Stimulated activated CD4-positive, alpha-beta T cell treated with anti-CD3 and anti-CD28 coated beads, Interleukin-2, amount 100 ng/mL, for 48 hours (primary cell): ENCODE results near the gene ETFRF1.

Experiments used
- DNase-seq, 2 donors: peaks; one replicate each; pipeline ENCODE4 v3.0.0-alpha.2; 2020

Gene ETFRF1

GRCh38 chr12:25195056-25195971 is at the start of gene ETFRF1, which contains the start of gene DNAI7:
Gene ETFRF1 (plus strand): TSS chr12:25195237. CDS start chr12:25203957, 8,720 bp downstream.
Gene DNAI7 (minus strand): TSS chr12:25195160. CDS start chr12:25195078, 82 bp downstream.
- DNase-seq = peak; percentile 95

GRCh38 chr12:25146686-25147085 is 48.4 kb upstream of the ETFRF1 start:
- no peak for DNase-seq

- no peak for DNase-seq
Measured at GRCh38 chr12:25151476-25151875, 43.6 kb upstream of the ETFRF1 start.

- no peak for DNase-seq
Measured at GRCh38 chr12:25152055-25152454, 43.0 kb upstream of the ETFRF1 start.

- DNase-seq = no peak
Measured at GRCh38 chr12:25155022-25155576, 39.9 kb upstream of the ETFRF1 start.

GRCh38 chr12:25156061-25156460 is 39.0 kb upstream of the ETFRF1 start:
- no peak for DNase-seq

- DNase-seq = no peak
Measured at GRCh38 chr12:25162866-25163265, 32.2 kb upstream of the ETFRF1 start.

GRCh38 chr12:25182765-25183164 is 12.3 kb upstream of the ETFRF1 start:
- DNase-seq = no peak

- no peak for DNase-seq
Measured at GRCh38 chr12:25184132-25184531, 10.9 kb upstream of the ETFRF1 start.

GRCh38 chr12:25186038-25186787 is 8.8 kb upstream of the ETFRF1 start:
- DNase-seq = no peak

- DNase-seq = no peak
Measured at GRCh38 chr12:25186788-25187402, 8.1 kb upstream of the ETFRF1 start.

- no peak for DNase-seq
Measured at GRCh38 chr12:25187781-25188180, 7.3 kb upstream of the ETFRF1 start.

- no peak for DNase-seq
Measured at GRCh38 chr12:25189656-25190055, 5.4 kb upstream of the ETFRF1 start.

GRCh38 chr12:25190793-25191192 is 4.2 kb upstream of the ETFRF1 start:
- DNase-seq = no peak

- DNase-seq = no peak
Measured at GRCh38 chr12:25194214-25194613, 823 bp upstream of the ETFRF1 start.

GRCh38 chr12:25194722-25195055 is 348 bp upstream of the ETFRF1 start:
- no peak for DNase-seq

- DNase-seq = no peak
Measured at GRCh38 chr12:25197608-25198007, 2.6 kb downstream of the ETFRF1 start.

- DNase-seq = no peak
Measured at GRCh38 chr12:25200703-25201102, 5.7 kb downstream of the ETFRF1 start.

- DNase-seq = no peak
Measured at GRCh38 chr12:25202137-25202536, 7.1 kb downstream of the ETFRF1 start.

GRCh38 chr12:25207411-25207810 is 12.4 kb downstream of the ETFRF1 start:
- no peak for DNase-seq

- DNase-seq = no peak
Measured at GRCh38 chr12:25207846-25208245, 12.8 kb downstream of the ETFRF1 start.

GRCh38 chr12:25208554-25208953 is 13.5 kb downstream of the ETFRF1 start:
- no peak for DNase-seq

- no peak for DNase-seq
Measured at GRCh38 chr12:25213338-25213737, 18.3 kb downstream of the ETFRF1 start.
